DMS153 (cell line): ENCODE results near the gene FZD4.

Source experiments
- DNase-seq: peaks from one replicate; lab custom pipeline; 2025; lab: John Stamatoyannopoulos, UW

The FZD4 gene

DNA sequence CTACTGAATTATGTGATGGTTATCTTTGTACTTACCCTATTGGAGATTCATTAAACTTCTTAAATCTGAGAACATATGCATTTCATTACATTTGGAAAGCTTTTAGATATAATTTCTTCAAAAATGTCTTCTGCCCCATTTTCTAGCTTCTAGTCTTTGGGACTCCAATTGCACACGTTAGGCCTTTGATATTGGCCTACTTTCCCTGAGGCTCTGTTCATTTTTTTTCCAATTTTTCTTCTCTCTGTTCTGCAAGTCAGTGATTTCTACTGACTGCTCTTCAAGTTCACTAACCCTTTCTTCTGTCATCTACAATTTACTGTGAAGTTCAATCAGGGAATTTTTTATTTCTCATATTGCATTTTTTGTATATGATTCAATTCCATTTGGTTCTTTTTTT lies 43.0 kb downstream of the FZD4 start:
- DNase-seq = no peak

GRCh38 chr11:86910592-86910991 lies 44.6 kb downstream of the FZD4 start:
- DNase-seq = no peak

GRCh38 chr11:86906198-86906597 lies 49.0 kb downstream of the FZD4 start:
- DNase-seq = no peak

- no peak for DNase-seq
Measured at GRCh38 chr11:86905252-86905651, 49.9 kb downstream of the FZD4 start.

- no peak for DNase-seq
Measured at GRCh38 chr11:86904001-86904400, 51.2 kb downstream of the FZD4 start.

DNA sequence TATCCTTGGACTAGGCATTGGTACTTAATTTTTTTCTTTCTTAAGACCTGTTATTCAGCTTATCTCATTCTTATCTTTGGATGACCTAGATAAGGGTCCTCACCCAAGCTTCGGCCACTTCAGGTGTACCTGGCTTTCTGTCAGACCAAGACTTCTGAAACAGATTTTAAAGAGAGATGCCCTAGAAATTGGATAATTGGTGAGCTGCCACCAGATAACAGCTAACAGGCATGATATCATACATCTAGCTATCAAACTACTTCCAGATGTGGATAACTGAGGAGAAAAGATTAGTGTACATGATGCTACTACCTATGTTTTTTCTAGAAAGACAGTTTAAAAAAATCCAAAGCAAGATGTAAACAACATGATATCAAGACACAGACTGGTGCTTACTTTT lies 52.9 kb downstream of the FZD4 start:
- no peak for DNase-seq

DNA sequence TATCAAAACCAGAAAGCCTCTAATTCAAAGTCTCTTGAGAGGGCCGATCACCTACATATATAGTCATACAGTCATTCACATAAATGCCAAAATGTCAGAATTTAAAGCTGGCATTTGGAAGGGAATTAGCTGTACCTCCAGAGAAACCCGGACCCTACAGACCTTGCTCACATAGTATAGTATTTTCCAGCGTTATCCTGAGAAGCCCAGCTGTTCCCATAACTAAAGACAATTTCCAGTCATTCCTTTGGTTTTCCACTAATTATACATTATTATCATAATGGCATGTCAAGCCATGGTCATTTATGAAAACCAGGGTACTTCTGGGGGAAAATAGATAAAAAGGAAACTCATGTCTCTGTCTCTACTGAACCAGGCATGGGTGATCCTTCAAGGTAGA lies 53.6 kb downstream of the FZD4 start:
- no peak for DNase-seq

DNA sequence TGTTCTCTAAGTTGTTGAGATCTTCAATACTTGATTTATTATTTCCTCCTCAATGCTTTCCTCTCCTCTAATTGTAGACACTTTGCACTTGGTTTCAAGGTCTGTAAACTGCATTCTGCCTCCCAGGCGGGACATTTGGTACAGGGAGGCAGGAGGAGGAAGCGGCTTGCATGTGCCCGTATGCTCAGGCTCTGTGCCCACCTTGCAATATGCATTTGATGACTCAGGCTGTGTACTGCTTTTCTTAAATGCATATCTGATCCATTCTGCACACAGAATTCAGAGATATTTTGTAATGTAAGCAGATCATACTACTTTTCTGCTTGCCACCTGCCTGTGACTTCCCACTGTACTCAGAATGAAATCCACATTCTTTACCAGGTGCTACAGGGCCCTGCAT lies 55.0 kb downstream of the FZD4 start:
- no peak for DNase-seq

DNA sequence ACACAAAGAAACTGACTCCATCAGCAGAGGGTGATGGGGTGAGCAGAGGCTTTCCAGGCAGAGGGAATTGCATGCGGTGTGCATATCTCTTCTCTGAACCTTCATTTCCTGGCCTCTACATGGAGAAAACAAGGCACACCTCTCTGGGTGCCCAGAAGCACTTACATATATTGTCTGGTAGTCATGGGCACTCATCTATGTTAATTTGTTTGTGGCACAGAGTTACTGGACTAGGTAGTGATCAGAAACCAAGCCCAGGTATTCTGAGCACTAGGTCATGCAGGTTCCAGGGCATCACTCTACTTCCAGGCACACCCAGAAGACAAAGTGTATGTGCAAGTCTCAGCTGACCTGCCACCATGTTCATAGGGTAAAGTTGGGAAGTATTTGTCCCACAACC lies 56.5 kb downstream of the FZD4 start:
- DNase-seq = no peak

GRCh38 chr11:86896441-86896841 lies 58.8 kb downstream of the FZD4 start:
- DNase-seq = no peak
